ENCODE results near the gene TP53RK. TPM values are rescaled to one million over a fixed set of nuclear protein-coding genes. Genes with fewer than 3 reads are reported as not detected.

Gene TP53RK
- total RNA-seq, 1 experiment from 2014 or later, result 21.5 TPM

DNA sequence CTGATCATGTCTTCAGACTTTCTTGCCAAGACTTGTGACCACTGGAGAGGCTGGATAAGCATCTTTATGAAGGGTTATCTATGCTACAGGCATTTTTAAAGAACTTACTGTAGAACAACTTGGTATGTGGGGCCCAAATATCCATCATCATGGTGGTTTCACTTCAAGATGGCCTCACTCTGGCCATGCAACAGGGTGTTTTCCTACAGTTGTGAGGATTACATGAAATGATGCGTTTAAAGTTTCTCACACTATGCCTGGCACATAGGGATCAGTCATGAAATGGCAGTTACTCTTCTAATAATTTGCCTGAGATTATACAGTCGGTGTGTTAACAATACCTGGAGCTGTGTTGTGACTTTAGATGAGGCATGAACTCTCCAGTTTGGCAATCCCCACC is 33.2 kb upstream of the TP53RK start:
- Histone ChIP-seq H3K27me3 (ENCODE audit: insufficient read depth, low read length) (no peaks in the 10 kb centered on the region), H2BK5ac (ENCODE audit: insufficient read length, low read length) (no peak overlapping the region), H3T11ph (ENCODE audit: low read length) (no peak overlapping the region), H4K91ac (ENCODE audit: insufficient read length, low read depth, low read length) (no peak overlapping the region), H2AFZ (ENCODE audit: low read length) (no peak overlapping the region), H3K9me3 (ENCODE audit: control insufficient read depth, low read depth, low read length) (no peaks in the 10 kb centered on the region), H3K4ac (ENCODE audit: low read depth, low read length) (no peak overlapping the region), H2BK12ac (ENCODE audit: insufficient read length, low read depth, low read length) (no peak overlapping the region), H4K20me1 (ENCODE audit: control insufficient read depth, insufficient read depth, insufficient read length) (no peaks in the 10 kb centered on the region), H2BK120ac (ENCODE audit: low read depth, low read length, poor library complexity, severe bottlenecking) (no peak overlapping the region), H3K23ac (ENCODE audit: insufficient read length, low read depth, low read length) (no peak overlapping the region), H3K79me1 (ENCODE audit: insufficient read depth, low read depth, low read length, poor library complexity, severe bottlenecking) (no peaks in the 10 kb centered on the region), H4K8ac (replicated peaks; ENCODE audit: insufficient read length, low read depth, low read length) (no peak overlapping the region), H4K5ac (ENCODE audit: insufficient read length, low read depth, low read length) (no peak overlapping the region), H3K4me1 (ENCODE audit: insufficient read depth, low read length) (no peaks in the 10 kb centered on the region), H2AK5ac (ENCODE audit: insufficient read length, low read length) (no peak overlapping the region), H3K56ac (ENCODE audit: insufficient read length, low read depth, low read length) (no peak overlapping the region), H3K27ac (ENCODE audit: insufficient read length, low read depth, low read length) (no peak overlapping the region), H3K23me2 (ENCODE audit: insufficient read length, low read depth, low read length, poor library complexity, severe bottlenecking) (no peaks in the 10 kb centered on the region), H3K9ac (ENCODE audit: extremely low read depth, insufficient read length, low read length) (no peak overlapping the region), H3K18ac (ENCODE audit: insufficient read length, low read depth, low read length) (no peak overlapping the region), H3K4me2 (ENCODE audit: insufficient read depth, insufficient read length, low read length) (no peak overlapping the region), H2BK15ac (ENCODE audit: low read depth, low read length) (no peak overlapping the region), H3K14ac (ENCODE audit: insufficient read depth, low read length) (no peak overlapping the region), H3K79me2 (ENCODE audit: insufficient read depth, low read length) (no peaks in the 10 kb centered on the region), H2BK20ac (ENCODE audit: low read depth, low read length, poor library complexity, severe bottlenecking) (no peak overlapping the region)
- TF ChIP-seq, protein P1, sequence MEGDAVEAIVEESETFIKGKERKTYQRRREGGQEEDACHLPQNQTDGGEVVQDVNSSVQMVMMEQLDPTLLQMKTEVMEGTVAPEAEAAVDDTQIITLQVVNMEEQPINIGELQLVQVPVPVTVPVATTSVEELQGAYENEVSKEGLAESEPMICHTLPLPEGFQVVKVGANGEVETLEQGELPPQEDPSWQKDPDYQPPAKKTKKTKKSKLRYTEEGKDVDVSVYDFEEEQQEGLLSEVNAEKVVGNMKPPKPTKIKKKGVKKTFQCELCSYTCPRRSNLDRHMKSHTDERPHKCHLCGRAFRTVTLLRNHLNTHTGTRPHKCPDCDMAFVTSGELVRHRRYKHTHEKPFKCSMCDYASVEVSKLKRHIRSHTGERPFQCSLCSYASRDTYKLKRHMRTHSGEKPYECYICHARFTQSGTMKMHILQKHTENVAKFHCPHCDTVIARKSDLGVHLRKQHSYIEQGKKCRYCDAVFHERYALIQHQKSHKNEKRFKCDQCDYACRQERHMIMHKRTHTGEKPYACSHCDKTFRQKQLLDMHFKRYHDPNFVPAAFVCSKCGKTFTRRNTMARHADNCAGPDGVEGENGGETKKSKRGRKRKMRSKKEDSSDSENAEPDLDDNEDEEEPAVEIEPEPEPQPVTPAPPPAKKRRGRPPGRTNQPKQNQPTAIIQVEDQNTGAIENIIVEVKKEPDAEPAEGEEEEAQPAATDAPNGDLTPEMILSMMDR (conservative IDR thresholded peaks at IDR 0.05), result no peak
- H3K36me3 Mint-ChIP-seq (ENCODE audit: insufficient read depth in 1 of 3, low read depth in 3 of 3), result peaks cover 18 to 31% (median 22%) of the 10 kb centered on the region in 3 experiments
- H3K27me3 Mint-ChIP-seq (ENCODE audit: low read depth), result no peaks in the 10 kb centered on the region
- no peak for DNase-seq
- H3K4me1 Mint-ChIP-seq, result 0 out of 4 replicates have a peak, but pooled peaks cover 0 to 2% of the 10 kb centered on the region in 2 experiments
- WGBS (ENCODE audit: extremely low coverage, insufficient read length, low lambda C conversion rate), result no CpG with 5 or more reads among the region's 2 CpGs
- no peak overlapping the region for H3K4me3 Mint-ChIP-seq
- no peak overlapping the region for H3K27ac Mint-ChIP-seq
- H3K9me3 Mint-ChIP-seq, result peaks cover 3 to 7% of the 10 kb centered on the region in 2 experiments; a peak in 3 of 5 replicates
